H1 (cell line): ENCODE data around the gene OR10A4. TPM values are rescaled to one million over a fixed set of nuclear protein-coding genes. Genes with fewer than 3 reads are reported as not detected.
A peak's percentile ranks its signal among the peaks of the same experiment; 100 is the strongest.

ENCODE experiments used
- CTCF ChIA-PET: fragments of 300-600 bp; sonication (Branson Sonifier 250); formaldehyde crosslinking; loops from one replicate; lab custom pipeline; 2021; ENCODE audit not compliant: partially characterized antibody; lab: Charles Lee
- POLR2A ChIA-PET: fragments of 300-600 bp; sonication (Branson Sonifier 250); formaldehyde crosslinking; loops from one replicate; lab custom pipeline; 2021; ENCODE audit warnings: inconsistent platforms; ENCODE audit not compliant: partially characterized antibody; lab: Charles Lee
- DNase-seq, 2 experiments: peaks; one replicate each; pipeline versions ENCODE4 v3.0.0 to v3.0.0-alpha.2; 2010 to 2022; ENCODE audit warnings: low spot score in 2 of 2, low read depth in 1 of 2, mixed read lengths in 1 of 2
- FAIRE-seq: peaks from 2 replicates; lab custom pipeline; 2011; peaks lifted over from hg19 to GRCh38; lab: Jason Lieb, UNC
- H2AFZ ChIP-seq: 2 replicates; pipeline ENCODE4 v1.8.1; 2012; ENCODE audit warnings: low read length, inconsistent platforms
- H2AK5ac ChIP-seq: 2 replicates; pipeline ENCODE4 v1.6.1; 2013; ENCODE audit warnings: low read depth, low read length
- H2BK120ac ChIP-seq: replicated peaks from 2 replicates; pipeline ENCODE3; 2013; ENCODE audit warnings: low read depth, low read length, inconsistent platforms
- H2BK12ac ChIP-seq: 2 replicates; pipeline ENCODE4 v1.6.1; 2013; ENCODE audit warnings: low read depth, low read length
- H2BK15ac ChIP-seq: 2 replicates; pipeline ENCODE4 v1.6.1; 2013; ENCODE audit warnings: low read length
- H2BK20ac ChIP-seq: 2 replicates; pipeline ENCODE4 v1.6.1; 2013; ENCODE audit warnings: low read length
- H2BK5ac ChIP-seq: 2 replicates; pipeline ENCODE4 v1.6.1; 2013; ENCODE audit warnings: low read depth, low read length
- H3K14ac ChIP-seq: 2 replicates; pipeline ENCODE4 v1.6.1; 2013; ENCODE audit warnings: inconsistent platforms; ENCODE audit not compliant: insufficient read length
- H3K18ac ChIP-seq: 2 replicates; pipeline ENCODE4 v1.6.1; 2013; ENCODE audit warnings: low read length; ENCODE audit errors: extremely low read depth
- H3K23ac ChIP-seq: 2 replicates; pipeline ENCODE4 v1.6.1; 2013; ENCODE audit warnings: inconsistent platforms; ENCODE audit not compliant: insufficient read length
- H3K23me2 ChIP-seq: 2 replicates; pipeline ENCODE4 v1.6.1; 2013; ENCODE audit warnings: low read depth, low read length
- H3K27ac ChIP-seq: 2 replicates; pipeline ENCODE4 v1.6.1; 2011; ENCODE audit warnings: low read depth, low read length, inconsistent platforms
- H3K27me3 ChIP-seq, 4 experiments: replicated peaks in 1 of 4; 1 replicate in 1 of 4; 2 replicates in 3 of 4; pipeline versions ENCODE4 v1.6.1 to v1.8.1; 2011 to 2013; ENCODE audit warnings: low read length in 3 of 4, mild to moderate bottlenecking in 3 of 4, inconsistent platforms in 2 of 4, mixed read lengths in 2 of 4, moderate library complexity in 1 of 4; ENCODE audit not compliant: control insufficient read depth in 3 of 4, insufficient read depth in 3 of 4; ENCODE audit errors: extremely low read depth in 1 of 4
- H3K36me3 ChIP-seq, 4 experiments: 2 replicates each; pipeline versions ENCODE4 v1.6.1 to v1.8.1; 2011 to 2013; ENCODE audit warnings: mild to moderate bottlenecking in 4 of 4, low read length in 3 of 4, moderate library complexity in 2 of 4, control low read depth in 1 of 4, inconsistent platforms in 1 of 4; ENCODE audit not compliant: insufficient read depth in 4 of 4, control insufficient read depth in 2 of 4
- H3K4ac ChIP-seq: replicated peaks from 2 replicates; pipeline ENCODE3; 2013; ENCODE audit warnings: low read length, low read depth, mixed read lengths, inconsistent platforms; ENCODE audit not compliant: insufficient read length
- H3K4me1 ChIP-seq, 4 experiments: replicated peaks in 1 of 4; 1 replicate in 1 of 4; 2 replicates in 3 of 4; pipeline versions ENCODE4 v1.6.1 to v1.8.1; 2011 to 2013; ENCODE audit warnings: low read length in 3 of 4, inconsistent platforms in 2 of 4, mixed read lengths in 1 of 4; ENCODE audit not compliant: insufficient read depth in 4 of 4, control insufficient read depth in 3 of 4
- H3K4me2 ChIP-seq, 2 experiments: 2 replicates each; pipeline versions ENCODE4 v1.6.1 to v1.8.1; 2011 to 2013; ENCODE audit warnings: low read depth in 2 of 2, low read length in 2 of 2, control low read depth in 1 of 2, inconsistent platforms in 1 of 2, mild to moderate bottlenecking in 1 of 2; ENCODE audit not compliant: insufficient read depth in 1 of 2
- H3K4me3 ChIP-seq, 4 experiments: fragments of 200-600, 300-600 bp in 1 of 4; sonication (generic), shearing (Covaris generic), sonication (Bioruptor Twin) in 1 of 4; 2 replicates each; pipeline versions ENCODE4 v1.5.1 to v1.8.1; 2011 to 2016; ENCODE audit warnings: low read length in 4 of 4, low read depth in 3 of 4, control low read depth in 2 of 4, inconsistent platforms in 2 of 4, mild to moderate bottlenecking in 2 of 4, mixed read lengths in 1 of 4, moderate library complexity in 1 of 4; ENCODE audit not compliant: insufficient read depth in 2 of 4; ENCODE audit errors: extremely low read depth in 1 of 4
- H3K56ac ChIP-seq: replicated peaks from 2 replicates; pipeline ENCODE3; 2013; ENCODE audit warnings: low read depth, mild to moderate bottlenecking, mixed read lengths, low read length, inconsistent platforms; ENCODE audit not compliant: insufficient read length
- H3K79me1 ChIP-seq: 2 replicates; pipeline ENCODE4 v1.6.1; 2013; ENCODE audit warnings: low read depth, low read length, control low read depth
- H3K79me2 ChIP-seq, 2 experiments: 2 replicates each; pipeline versions ENCODE4 v1.6.1 to v1.8.1; 2012 to 2013; ENCODE audit warnings: low read length in 2 of 2, mild to moderate bottlenecking in 2 of 2, inconsistent platforms in 1 of 2; ENCODE audit not compliant: insufficient read depth in 2 of 2, control insufficient read depth in 1 of 2
- H3K9ac ChIP-seq, 4 experiments: replicated peaks in 1 of 4; 1 replicate in 1 of 4; 2 replicates in 3 of 4; pipeline versions ENCODE4 v1.6.1 to v1.8.1; 2011 to 2013; ENCODE audit warnings: low read depth in 3 of 4, low read length in 3 of 4, control low read depth in 2 of 4, mild to moderate bottlenecking in 2 of 4, moderate library complexity in 2 of 4, inconsistent platforms in 1 of 4; ENCODE audit errors: extremely low read depth in 1 of 4
- H3K9me3 ChIP-seq, 2 experiments: 2 replicates each; pipeline versions ENCODE4 v1.6.1 to v1.8.1; 2012 to 2013; ENCODE audit warnings: mild to moderate bottlenecking in 2 of 2, moderate library complexity in 2 of 2, control low read depth in 1 of 2, inconsistent platforms in 1 of 2, low read depth in 1 of 2, low read length in 1 of 2, mixed read lengths in 1 of 2; ENCODE audit not compliant: insufficient read depth in 2 of 2
- H4K20me1 ChIP-seq, 2 experiments: replicated peaks in 1 of 2; 2 replicates each; pipeline versions ENCODE3 to v1.8.1; 2011 to 2013; ENCODE audit warnings: inconsistent platforms in 2 of 2, low read length in 2 of 2, mild to moderate bottlenecking in 1 of 2; ENCODE audit not compliant: insufficient read depth in 2 of 2, control insufficient read depth in 1 of 2
- H4K5ac ChIP-seq: 2 replicates; pipeline ENCODE4 v1.6.1; 2013; ENCODE audit warnings: low read length, low read depth, mixed read lengths, inconsistent platforms; ENCODE audit not compliant: insufficient read length
- H4K8ac ChIP-seq: 2 replicates; pipeline ENCODE4 v1.8.0; 2013; ENCODE audit warnings: mild to moderate bottlenecking, moderate library complexity, low read length, inconsistent platforms; ENCODE audit not compliant: insufficient read depth; ENCODE audit errors: extremely low read depth
- H4K91ac ChIP-seq: replicated peaks from 2 replicates; pipeline ENCODE3; 2013; ENCODE audit warnings: low read length, mixed read lengths, inconsistent platforms; ENCODE audit not compliant: insufficient read length
- BRCA1 ChIP-seq: IDR thresholded peaks from 2 replicates; pipeline ENCODE4 v1.6.1; 2012; ENCODE audit warnings: low read depth, low read length, improper control_type of control experiment
- SIX5 ChIP-seq: IDR thresholded peaks from 2 replicates; pipeline ENCODE4 v1.6.1; 2011; ENCODE audit warnings: mild to moderate bottlenecking, low read depth, low read length
- SRF ChIP-seq: IDR thresholded peaks from 2 replicates; pipeline ENCODE4 v1.6.1; 2011; ENCODE audit warnings: mild to moderate bottlenecking, low read depth, low read length, moderate library complexity
- SUZ12 ChIP-seq: fragments of 200-600 bp; sonication (generic); IDR thresholded peaks from 2 replicates; pipeline ENCODE4 v1.6.1; 2012; ENCODE audit warnings: mild to moderate bottlenecking, inconsistent platforms, low read length, moderate library complexity, mixed read lengths
- ZNF274 ChIP-seq: IDR thresholded peaks from 2 replicates; pipeline ENCODE4 v1.7.0; 2012; ENCODE audit warnings: low read length, borderline replicate concordance; ENCODE audit errors: extremely low read depth
- WGBS, 2 experiments: shearing (Covaris generic) in 1 of 2; methylation state at CpG; one replicate each; pipeline versions ENCODE4 v1.1.6 to v1.1.7; 2013 to 2015; ENCODE audit warnings: low lambda C conversion rate in 2 of 2, mixed read lengths in 2 of 2, inconsistent platforms in 1 of 2, low coverage in 1 of 2, missing lambda C conversion rate in 1 of 2; ENCODE audit not compliant: insufficient replicate concordance in 2 of 2, insufficient coverage in 1 of 2, insufficient read length in 1 of 2; ENCODE audit errors: extremely low coverage in 1 of 2, missing lambda C conversion rate in 1 of 2; 5-methylcytosine and 5-hydroxymethylcytosine counted together
- polyA plus RNA-seq, 7 experiments: library from polyadenylated mRNA; depleted of rRNA in 3 of 7; stranded (reverse) in 5 of 7; unstranded in 2 of 7; fragments of >200 nt in 5 of 7; fragments of 200-250 nt in 2 of 7; gene quantifications; 1 replicate in 5 of 7; 2 replicates in 1 of 7; 4 replicates in 1 of 7; pipeline versions ENCODE4 v1.2.1 to v1.2.3, GENCODE V29; 2011 to 2013; ENCODE audit warnings: missing spikeins in 2 of 7, mixed read lengths in 2 of 7
- total RNA-seq: library from RNA; stranded (reverse); fragmentation: NEBNext Ultra II Directional; extraction: Animal tissue kit (Norgen Biotek cat#: 25700); gene quantifications from 2 replicates; pipeline ENCODE4 v1.2.1, GENCODE V29; 2021

Gene OR10A4
- total and polyA plus RNA-seq, 2 of the 8 experiments (the other 6 are each of a cell fraction or from before 2014, with no cell fraction given) = not detected

DNA sequence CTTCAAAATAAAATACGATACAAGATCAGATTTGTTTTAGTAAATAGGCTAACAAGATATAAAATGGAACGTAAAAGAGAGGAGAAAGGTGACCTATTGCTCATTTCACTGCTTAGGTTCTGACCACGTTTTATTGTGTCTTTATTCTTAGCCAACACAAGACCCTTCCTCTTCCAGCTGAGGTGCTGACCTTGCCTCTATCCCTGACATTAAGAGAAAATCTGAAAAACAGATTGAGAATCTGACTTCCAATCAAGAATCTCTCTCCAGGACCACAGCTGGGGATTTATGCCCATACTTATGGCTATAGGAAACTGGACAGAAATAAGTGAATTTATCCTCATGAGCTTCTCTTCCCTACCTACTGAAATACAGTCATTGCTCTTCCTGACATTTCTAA is 31.0 kb upstream of the OR10A4 start, which contains the start of gene OR10A5:
OR10A5 (plus strand) TSS at position 301 of the 400 bp plus-strand sequence; CDS start at position 301, 0 bp downstream.
- no peaks in the 10 kb centered on the region for H3K79me2 ChIP-seq
- 0 out of 2 replicates have a peak within 1 kb of the TSS, but pooled peaks have one; percentile 22 for H3K18ac ChIP-seq
- H3K4me1 ChIP-seq = peaks cover 0 to 8% (median 2%) of the 10 kb centered on the region in 4 experiments; a peak in 3 of 7 replicates
- H4K91ac ChIP-seq = no peak within 1 kb of the TSS
- H4K20me1 ChIP-seq = no peaks in the 10 kb centered on the region
- no peak within 1 kb of the TSS for H3K56ac ChIP-seq
- no peak within 1 kb of the TSS for H3K14ac ChIP-seq
- ChIA-PET CTCF (interaction anchor here (2.0 kb wide), 1 partner anchor 28 kb away, joined by 5 read pairs; no protein-coding TSS in a partner anchor), POLR2A (no interaction called here)
- H3K36me3 ChIP-seq = no peaks in the 10 kb centered on the region
- H3K4me2 ChIP-seq = no peak within 1 kb of the TSS
- WGBS, 2 experiments = 86% methylated on average over 3 of the region's 3 CpGs; no CpG with 5 or more reads in 1 of the 2 experiments
- no peak within 1 kb of the TSS for H3K23ac ChIP-seq
- H2BK15ac ChIP-seq = no peak within 1 kb of the TSS
- H2AFZ ChIP-seq = no peak within 1 kb of the TSS
- no peak within 1 kb of the TSS for H3K9ac ChIP-seq
- H3K4me3 ChIP-seq = no peak within 1 kb of the TSS
- H3K9me3 ChIP-seq = no peaks in the 10 kb centered on the region; a peak in 1 of 4 replicates
- H2BK20ac ChIP-seq = no peak within 1 kb of the TSS
- no peaks in the 10 kb centered on the region for H3K79me1 ChIP-seq
- no peaks in the 10 kb centered on the region for H3K23me2 ChIP-seq
- H3K27me3 ChIP-seq = no peaks in the 10 kb centered on the region
- H3K4ac ChIP-seq = no peak within 1 kb of the TSS
- no peak for TF ChIP-seq ZNF274
- no peak for TF ChIP-seq BRCA1
- TF ChIP-seq SUZ12 = no peak
- TF ChIP-seq SIX5 = no peak
- TF ChIP-seq SRF = no peak
- FAIRE-seq = no peak
- H3K27ac ChIP-seq = no peak within 1 kb of the TSS
- H4K5ac ChIP-seq = no peak within 1 kb of the TSS
- no peak within 1 kb of the TSS for H2BK120ac ChIP-seq
- DNase-seq = no peak
- no peak within 1 kb of the TSS for H2AK5ac ChIP-seq
- no peak within 1 kb of the TSS for H2BK12ac ChIP-seq
- H2BK5ac ChIP-seq = no peak within 1 kb of the TSS
- no peak within 1 kb of the TSS for H4K8ac ChIP-seq
